ENCODE results near the gene CEP43.

CEP43 gene

GRCh38 chr6:167015302-167015701 lies 16.1 kb downstream of the CEP43 start:
- DNase-seq = no peak

GRCh38 chr6:167020206-167020605 lies 21.0 kb downstream of the CEP43 start:
- no peak for DNase-seq

- DNase-seq = no peak
Measured at GRCh38 chr6:167027308-167027707, 28.1 kb downstream of the CEP43 start.

- no peak for DNase-seq
Measured at GRCh38 chr6:167027772-167028171, 28.6 kb downstream of the CEP43 start.

- no peak for DNase-seq
Measured at GRCh38 chr6:167030222-167031072, 31.2 kb downstream of the CEP43 start.

GRCh38 chr6:167031082-167031709 lies 32.0 kb downstream of the CEP43 start:
- no peak for DNase-seq

GRCh38 chr6:167034056-167034455 lies 34.9 kb downstream of the CEP43 start:
- DNase-seq = no peak

- DNase-seq = no peak
Measured at GRCh38 chr6:167037762-167038161, 38.6 kb downstream of the CEP43 start.

- DNase-seq = no peak
Measured at GRCh38 chr6:167044696-167045095, 45.5 kb downstream of the CEP43 start.

- DNase-seq = no peak
Measured at GRCh38 chr6:167045828-167046580, 46.8 kb downstream of the CEP43 start.

- DNase-seq = peak; percentile 22
Measured at GRCh38 chr6:167046861-167047495, 47.8 kb downstream of the CEP43 start.

GRCh38 chr6:167047554-167047953 lies 48.4 kb downstream of the CEP43 start:
- peak; percentile 40 for DNase-seq
